ENCODE data around the gene AUTS2. TPM values are rescaled to one million over a fixed set of nuclear protein-coding genes. Genes with fewer than 3 reads are reported as not detected.

AUTS2 gene
- total and polyA plus RNA-seq, 2 experiments from 2014 or later, result 32.0 to 91.0 TPM

DNA sequence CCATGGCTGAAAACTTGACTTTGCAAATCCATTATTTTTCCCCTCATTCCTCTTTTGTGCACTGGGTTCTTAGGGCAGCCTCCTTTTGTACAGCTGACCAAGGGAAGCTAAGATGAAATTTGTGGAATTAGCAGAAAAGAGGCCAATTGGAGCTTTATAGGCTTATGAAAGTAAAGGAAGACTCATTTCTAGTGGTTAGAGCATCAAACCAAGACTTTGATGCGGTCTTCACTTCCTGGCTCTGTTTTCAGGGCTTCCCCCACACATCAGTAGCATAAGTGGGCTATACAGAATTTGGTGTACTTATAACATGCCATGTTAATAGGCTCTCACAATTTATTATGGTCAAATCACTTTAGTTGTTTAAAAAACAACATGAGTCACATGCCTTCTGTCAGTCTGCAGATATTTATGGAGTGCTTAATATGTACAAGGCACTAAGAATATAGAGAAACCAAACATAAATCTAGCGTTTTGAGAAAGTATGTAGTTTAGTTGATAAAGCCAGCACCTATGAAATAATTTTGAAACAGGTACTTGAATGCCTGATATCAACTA, 5.7 kb downstream of the AUTS2 start:
- H3K4me1 ChIP-seq (ENCODE audit: insufficient read depth), result peaks cover 13% of the 10 kb centered on the region
- H4K20me1 ChIP-seq (replicated peaks; ENCODE audit: insufficient read depth), result peaks cover 73% of the 10 kb centered on the region
- TF ChIP-seq EZH2 (IDR thresholded peaks at IDR 0.05; ENCODE audit: low read depth, unreplicated experiment) (no peak), POLR2AphosphoS5 (IDR thresholded peaks at IDR 0.05; ENCODE audit: low read depth) (no peak), ZNF462 (CRISPR knock-in tag; IDR thresholded peaks at IDR 0.05) (no peak), EZH2phosphoT487 (IDR thresholded peaks at IDR 0.05; ENCODE audit: unreplicated experiment) (no peak), ZNF114 (CRISPR knock-in tag; IDR thresholded peaks at IDR 0.05) (no peak), JUNB (IDR thresholded peaks at IDR 0.05; ENCODE audit: unreplicated experiment) (no peak), NANOG (IDR thresholded peaks at IDR 0.05; ENCODE audit: borderline replicate concordance) (no peak), REST (IDR thresholded peaks at IDR 0.05; ENCODE audit: unreplicated experiment) (no peak), CREB1 (CRISPR knock-in tag; IDR thresholded peaks at IDR 0.05; ENCODE audit: low read depth) (no peak), ZNF331 (CRISPR knock-in tag; IDR thresholded peaks at IDR 0.05; ENCODE audit: low read depth) (no peak), STAT1 (IDR thresholded peaks at IDR 0.05; ENCODE audit: unreplicated experiment) (no peak)
- TF ChIP-seq, protein P1, sequence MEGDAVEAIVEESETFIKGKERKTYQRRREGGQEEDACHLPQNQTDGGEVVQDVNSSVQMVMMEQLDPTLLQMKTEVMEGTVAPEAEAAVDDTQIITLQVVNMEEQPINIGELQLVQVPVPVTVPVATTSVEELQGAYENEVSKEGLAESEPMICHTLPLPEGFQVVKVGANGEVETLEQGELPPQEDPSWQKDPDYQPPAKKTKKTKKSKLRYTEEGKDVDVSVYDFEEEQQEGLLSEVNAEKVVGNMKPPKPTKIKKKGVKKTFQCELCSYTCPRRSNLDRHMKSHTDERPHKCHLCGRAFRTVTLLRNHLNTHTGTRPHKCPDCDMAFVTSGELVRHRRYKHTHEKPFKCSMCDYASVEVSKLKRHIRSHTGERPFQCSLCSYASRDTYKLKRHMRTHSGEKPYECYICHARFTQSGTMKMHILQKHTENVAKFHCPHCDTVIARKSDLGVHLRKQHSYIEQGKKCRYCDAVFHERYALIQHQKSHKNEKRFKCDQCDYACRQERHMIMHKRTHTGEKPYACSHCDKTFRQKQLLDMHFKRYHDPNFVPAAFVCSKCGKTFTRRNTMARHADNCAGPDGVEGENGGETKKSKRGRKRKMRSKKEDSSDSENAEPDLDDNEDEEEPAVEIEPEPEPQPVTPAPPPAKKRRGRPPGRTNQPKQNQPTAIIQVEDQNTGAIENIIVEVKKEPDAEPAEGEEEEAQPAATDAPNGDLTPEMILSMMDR (conservative IDR thresholded peaks at IDR 0.05; ENCODE audit: low read depth in 2 of 2), result no peak
- TF ChIP-seq, protein P2, sequence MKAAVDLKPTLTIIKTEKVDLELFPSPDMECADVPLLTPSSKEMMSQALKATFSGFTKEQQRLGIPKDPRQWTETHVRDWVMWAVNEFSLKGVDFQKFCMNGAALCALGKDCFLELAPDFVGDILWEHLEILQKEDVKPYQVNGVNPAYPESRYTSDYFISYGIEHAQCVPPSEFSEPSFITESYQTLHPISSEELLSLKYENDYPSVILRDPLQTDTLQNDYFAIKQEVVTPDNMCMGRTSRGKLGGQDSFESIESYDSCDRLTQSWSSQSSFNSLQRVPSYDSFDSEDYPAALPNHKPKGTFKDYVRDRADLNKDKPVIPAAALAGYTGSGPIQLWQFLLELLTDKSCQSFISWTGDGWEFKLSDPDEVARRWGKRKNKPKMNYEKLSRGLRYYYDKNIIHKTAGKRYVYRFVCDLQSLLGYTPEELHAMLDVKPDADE (IDR thresholded peaks at IDR 0.05), result no peak
- H3K36me3 ChIP-seq (ENCODE audit: insufficient read depth), result no peaks in the 10 kb centered on the region
- DNase-seq (ENCODE audit: low spot score), result no peak
- Mint-ChIP-seq H3K4me3 (no peak overlapping the region), H3K27me3 (ENCODE audit: insufficient read depth, low read depth, poor library complexity) (peaks cover 11% of the 10 kb centered on the region), H3K36me3 (ENCODE audit: low read depth) (no peaks in the 10 kb centered on the region), H3K9me3 (peaks cover 3% of the 10 kb centered on the region; the same call in 2 of the 3 replicates), H3K27ac (no peak overlapping the region), H3K4me1 (peaks cover 16% of the 10 kb centered on the region)
- no peaks in the 10 kb centered on the region for H3F3A ChIP-seq (replicated peaks; ENCODE audit: low read depth)
- H3K27me3 ChIP-seq (ENCODE audit: insufficient read depth), result peaks cover 97% of the 10 kb centered on the region
- ATAC-seq, result no peak
- H3K79me2 ChIP-seq (replicated peaks; ENCODE audit: insufficient read depth), result peaks cover 49% of the 10 kb centered on the region
- H3K4me3 ChIP-seq, result no peak overlapping the region
- H3K27ac ChIP-seq (ENCODE audit: low read depth), result no peak overlapping the region
- H3K4me2 ChIP-seq, result no peak overlapping the region
- no peaks in the 10 kb centered on the region for H3K9me2 ChIP-seq (ENCODE audit: insufficient read depth)
- no peak overlapping the region for H2AFZ ChIP-seq

Data from GM23338 (cell line).